Lower leg skin (tissue), 3 donors: ENCODE measurements around the gene VBP1.

Source experiments
- CTCF ChIP-seq, 3 donors: fragments of 450-650 bp; IDR thresholded peaks; one replicate each; pipeline ENCODE4 v1.5.1; 2016; ENCODE audit warnings: antibody characterized with exemption in 3 of 3, mild to moderate bottlenecking in 3 of 3, moderate library complexity in 2 of 3
- POLR2A ChIP-seq, 2 donors: fragments of 450-650 bp; IDR thresholded peaks; one replicate each; pipeline ENCODE4 v1.6.1; 2016 to 2017; ENCODE audit warnings: antibody characterized with exemption in 2 of 2, mild to moderate bottlenecking in 1 of 2, moderate library complexity in 1 of 2

GRCh38 chrX:155216940-155217440 lies 730 bp downstream of the VBP1 start:
- TF ChIP-seq CTCF (IDR thresholded peaks at IDR 0.05) = no peak
- TF ChIP-seq POLR2A (IDR thresholded peaks at IDR 0.05) = no peak
